A673 (cell line): ENCODE measurements around the gene AIF1.

Source experiments
- EZH2 ChIP-seq: fragments of 200-600 bp; sonication (generic); IDR thresholded peaks from 2 replicates; pipeline ENCODE4 v1.6.1; 2017; ENCODE audit warnings: borderline replicate concordance, low read depth, mild to moderate bottlenecking, mixed read lengths, antibody characterized with exemption, low read length; ENCODE audit not compliant: poor library complexity, severe bottlenecking
- TF ChIP-seq, protein P1 (sequence below): fragments of 300-800, 200-600 bp; sonication (generic); conservative IDR thresholded peaks from 2 replicates; pipeline ENCODE4 v1.5.1; 2017; ENCODE audit warnings: low read depth, mild to moderate bottlenecking, antibody characterized with exemption, low read length, moderate library complexity, mixed read lengths

- TF ChIP-seq, protein P1, sequence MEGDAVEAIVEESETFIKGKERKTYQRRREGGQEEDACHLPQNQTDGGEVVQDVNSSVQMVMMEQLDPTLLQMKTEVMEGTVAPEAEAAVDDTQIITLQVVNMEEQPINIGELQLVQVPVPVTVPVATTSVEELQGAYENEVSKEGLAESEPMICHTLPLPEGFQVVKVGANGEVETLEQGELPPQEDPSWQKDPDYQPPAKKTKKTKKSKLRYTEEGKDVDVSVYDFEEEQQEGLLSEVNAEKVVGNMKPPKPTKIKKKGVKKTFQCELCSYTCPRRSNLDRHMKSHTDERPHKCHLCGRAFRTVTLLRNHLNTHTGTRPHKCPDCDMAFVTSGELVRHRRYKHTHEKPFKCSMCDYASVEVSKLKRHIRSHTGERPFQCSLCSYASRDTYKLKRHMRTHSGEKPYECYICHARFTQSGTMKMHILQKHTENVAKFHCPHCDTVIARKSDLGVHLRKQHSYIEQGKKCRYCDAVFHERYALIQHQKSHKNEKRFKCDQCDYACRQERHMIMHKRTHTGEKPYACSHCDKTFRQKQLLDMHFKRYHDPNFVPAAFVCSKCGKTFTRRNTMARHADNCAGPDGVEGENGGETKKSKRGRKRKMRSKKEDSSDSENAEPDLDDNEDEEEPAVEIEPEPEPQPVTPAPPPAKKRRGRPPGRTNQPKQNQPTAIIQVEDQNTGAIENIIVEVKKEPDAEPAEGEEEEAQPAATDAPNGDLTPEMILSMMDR, result no peak
- TF ChIP-seq EZH2, result no peak
Observed at GRCh38 chr6:31661262-31662123, 46.5 kb downstream of the AIF1 start.
